ENCODE measurements around the gene PLEKHH1.

The PLEKHH1 gene

DNA sequence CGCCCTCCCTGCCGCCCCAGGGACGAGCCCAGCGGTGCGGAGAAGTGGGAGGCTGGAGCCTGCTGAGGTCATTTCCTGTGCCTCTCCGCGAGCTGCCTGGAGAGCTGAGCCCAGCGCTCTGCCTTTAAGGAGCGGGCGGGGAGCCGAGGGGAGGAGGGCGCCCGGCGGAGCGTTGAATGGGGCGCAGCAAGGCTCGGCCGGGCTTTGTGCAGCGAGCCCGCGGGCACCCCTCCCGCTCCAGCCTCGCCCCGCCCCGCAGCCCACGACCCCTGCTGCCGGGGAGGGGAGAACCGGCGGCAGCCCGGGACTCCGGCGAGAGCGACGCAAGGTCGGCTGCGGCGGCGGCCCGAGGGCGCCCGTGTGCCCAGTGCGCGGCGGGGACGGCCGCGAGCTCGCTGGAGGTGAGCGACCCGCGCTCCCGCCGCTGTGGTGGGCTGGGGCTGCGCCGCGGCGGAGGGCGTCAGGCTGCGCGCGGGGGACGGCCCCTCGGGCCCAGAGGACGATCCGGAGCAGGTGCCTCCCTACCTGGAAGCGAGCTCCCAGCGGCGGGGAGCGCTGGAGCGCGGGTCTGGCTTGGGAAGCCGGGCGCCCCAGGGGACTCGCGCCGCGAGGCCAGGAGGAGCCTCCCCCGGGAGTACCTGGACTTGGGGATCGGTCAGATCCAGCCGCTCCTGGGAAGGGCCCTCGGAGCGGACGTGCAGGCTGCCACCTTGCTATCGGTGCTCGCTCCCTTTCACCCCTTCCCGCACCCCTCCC, at the start of gene PLEKHH1:
Gene PLEKHH1 (plus strand): TSS at position 293 of the 756 bp plus-strand sequence. CDS start 8,578 bp downstream, outside the sequence.
- peak; percentile 84 for DNase-seq

- DNase-seq, result no peak
These were observed 49.4 kb upstream of the PLEKHH1 start for GRCh38 chr14:67483579-67484285.

- peak; percentile 31 for DNase-seq
These were observed 47.5 kb upstream of the PLEKHH1 start for GRCh38 chr14:67485501-67486095.

GRCh38 chr14:67486890-67487289, 46.2 kb upstream of the PLEKHH1 start:
- DNase-seq, result no peak

DNA sequence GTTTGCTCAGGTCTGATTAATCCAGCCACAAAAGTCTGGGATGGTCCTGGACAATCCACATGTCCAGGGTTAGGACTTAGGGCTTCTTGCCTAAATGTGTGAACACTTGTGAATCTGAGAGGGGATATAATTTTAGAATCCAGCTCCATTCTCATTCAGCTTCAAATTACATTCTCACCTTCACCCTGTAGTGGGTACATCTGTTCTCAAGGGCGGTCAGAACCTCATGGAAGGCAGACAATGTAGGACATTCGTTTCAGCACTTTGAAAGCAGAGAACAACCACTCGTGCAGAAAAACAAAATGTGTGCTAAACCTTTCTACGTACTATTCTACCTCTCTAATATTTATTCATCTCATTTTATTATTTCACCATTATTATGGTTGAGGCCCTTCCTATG, 45.8 kb upstream of the PLEKHH1 start:
- no peak for DNase-seq

DNA sequence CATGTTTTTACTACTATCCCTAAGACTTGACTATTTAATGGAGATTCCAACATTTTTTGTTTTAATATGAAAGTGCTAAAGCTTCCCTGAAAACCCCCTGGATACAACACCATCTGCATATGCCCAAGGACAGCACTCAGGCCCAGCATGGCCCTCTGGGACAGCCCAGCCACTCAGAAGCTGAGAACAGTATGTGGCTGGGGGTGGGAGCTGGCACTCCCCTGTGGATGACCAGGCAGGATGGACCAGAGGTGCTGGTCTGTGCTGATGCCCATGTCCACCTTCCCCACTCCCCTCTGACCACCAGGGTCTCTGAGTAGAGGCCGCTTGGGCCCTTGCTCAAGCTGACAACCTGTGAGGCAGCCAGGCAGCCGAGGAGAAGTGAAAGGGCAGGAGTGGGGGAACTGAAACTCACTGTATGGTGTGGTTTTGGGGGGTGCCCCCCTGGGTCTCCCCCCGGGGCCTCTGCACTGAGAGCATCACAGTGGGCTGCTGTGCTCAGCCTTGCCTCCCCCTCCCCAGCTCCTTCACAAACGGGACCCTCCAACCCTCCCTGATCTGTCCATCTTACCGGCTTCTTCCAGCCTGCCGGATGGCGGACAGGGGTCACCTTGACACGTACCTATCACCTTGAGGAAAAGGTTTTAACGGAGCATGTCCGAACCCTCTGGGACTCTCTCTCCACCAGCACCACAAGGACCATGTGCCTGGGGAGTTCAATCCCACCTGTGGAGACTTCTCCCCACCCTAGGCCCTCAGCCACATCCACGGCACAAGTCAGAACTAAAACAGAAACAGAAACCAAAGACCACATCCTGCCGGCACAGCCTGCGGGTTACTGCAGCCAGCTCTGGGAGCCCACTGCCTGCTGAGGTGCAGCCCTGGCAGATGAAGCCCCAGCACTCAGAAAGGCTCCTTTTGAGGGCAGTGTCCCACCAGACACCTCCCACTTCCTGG, 44.9 kb upstream of the PLEKHH1 start, which contains the start of gene TMEM229B:
Gene TMEM229B (minus strand): TSS at position 785 of the 957 bp plus-strand sequence. CDS start 14,798 bp downstream, outside the sequence.
- peak; percentile 25 for DNase-seq

- no peak for DNase-seq
These were observed 42.9 kb upstream of the PLEKHH1 start for GRCh38 chr14:67490196-67490595.

DNA sequence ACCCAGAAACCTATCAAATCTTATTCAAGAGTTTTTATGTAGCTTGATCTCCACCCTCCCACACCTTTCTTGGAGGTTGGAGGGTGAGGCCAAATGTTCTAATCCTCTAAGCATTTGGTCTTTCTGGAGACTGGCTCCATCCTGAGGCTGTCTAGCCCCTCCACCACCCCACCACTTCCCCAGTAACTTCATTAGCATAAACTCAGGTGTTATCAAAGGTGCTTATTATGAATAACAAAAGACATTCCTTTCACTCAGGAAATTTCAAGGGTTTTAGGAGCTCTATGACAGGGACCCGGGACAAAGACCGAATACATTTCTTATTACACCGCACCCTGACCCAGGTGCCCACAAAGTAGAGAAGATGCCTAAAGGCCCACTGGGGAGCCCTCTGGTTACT, 41.8 kb upstream of the PLEKHH1 start:
- no peak for DNase-seq

DNA sequence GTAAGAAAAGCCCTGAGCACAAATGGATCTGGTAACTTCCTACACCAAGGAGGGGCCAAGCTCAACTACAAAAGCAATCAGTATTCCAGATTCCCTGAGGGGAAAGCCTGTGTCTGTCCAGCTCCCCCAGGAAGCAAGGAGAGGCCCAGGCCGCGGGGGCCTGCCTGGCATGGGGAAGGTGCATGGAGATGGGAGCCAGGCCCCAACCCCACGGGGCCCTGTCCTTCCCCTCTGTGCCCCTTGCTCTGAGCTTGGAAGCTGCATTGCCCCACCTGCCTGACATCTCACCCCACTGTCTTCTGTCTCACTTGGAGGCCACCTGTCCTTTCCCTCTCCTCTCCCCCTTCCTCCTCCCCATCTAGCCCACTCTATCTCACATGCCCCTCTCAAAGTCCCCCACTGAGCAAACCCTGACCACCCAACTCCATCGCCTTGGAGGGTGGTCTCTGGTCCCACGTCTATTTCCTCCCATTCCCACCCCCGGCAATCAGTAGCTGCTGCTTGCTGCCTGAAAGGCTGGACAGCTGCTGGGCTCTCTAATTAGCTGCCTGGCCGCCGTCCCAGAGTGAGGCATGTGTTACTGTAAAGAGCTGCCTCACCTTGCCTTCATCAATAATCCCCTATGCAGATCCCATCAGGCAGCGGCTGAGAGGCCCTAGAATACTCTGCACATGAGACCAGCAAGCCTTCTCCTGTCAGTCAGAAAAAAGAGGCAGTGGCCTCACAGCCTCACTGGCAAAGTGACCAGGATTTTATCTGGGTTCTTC, 41.2 kb upstream of the PLEKHH1 start:
- DNase-seq, result no peak

- DNase-seq, result no peak
These were observed 40.6 kb upstream of the PLEKHH1 start for GRCh38 chr14:67492538-67492937.

DNA sequence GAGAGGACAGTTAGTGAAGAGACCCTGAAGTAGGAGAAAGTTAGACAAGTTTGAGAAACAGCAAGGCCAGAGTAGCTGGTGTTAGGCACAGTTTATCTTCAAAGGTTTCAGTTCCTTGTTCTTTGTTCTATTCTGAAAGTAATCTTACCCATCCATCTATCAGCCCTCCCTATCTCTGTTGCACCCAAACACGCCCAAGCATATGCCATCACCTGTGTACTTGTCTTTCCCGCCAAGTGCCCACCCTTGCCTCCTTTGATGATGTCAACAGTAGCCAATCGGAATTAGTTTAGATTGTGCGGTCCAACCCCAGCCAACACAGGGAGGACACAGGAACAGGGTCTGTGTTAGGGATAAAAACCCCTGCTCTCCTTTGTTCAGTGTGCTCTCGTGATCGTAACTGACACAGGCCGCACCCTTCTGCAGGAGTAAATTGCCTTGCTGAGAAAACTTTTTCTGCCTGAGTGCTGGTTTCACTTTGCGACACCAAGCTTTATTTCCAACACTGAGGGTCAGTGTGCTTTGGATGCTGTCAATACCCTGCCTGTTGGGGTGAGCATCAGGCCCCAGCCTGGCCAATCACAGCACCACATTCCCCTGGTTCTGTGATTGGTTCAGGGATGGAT, 39.9 kb upstream of the PLEKHH1 start:
- no peak for DNase-seq

- no peak for DNase-seq
These were observed 37.3 kb upstream of the PLEKHH1 start for GRCh38 chr14:67495827-67496226.

GRCh38 chr14:67497216-67497615, 35.9 kb upstream of the PLEKHH1 start:
- no peak for DNase-seq

- DNase-seq, result no peak
These were observed 35.4 kb upstream of the PLEKHH1 start for GRCh38 chr14:67497716-67498115.

- DNase-seq, result no peak
These were observed 32.1 kb upstream of the PLEKHH1 start for GRCh38 chr14:67500981-67501380.

GRCh38 chr14:67501670-67502069, 31.4 kb upstream of the PLEKHH1 start:
- no peak for DNase-seq

- DNase-seq, result no peak
These were observed 30.2 kb upstream of the PLEKHH1 start for GRCh38 chr14:67502867-67503266.

DNA sequence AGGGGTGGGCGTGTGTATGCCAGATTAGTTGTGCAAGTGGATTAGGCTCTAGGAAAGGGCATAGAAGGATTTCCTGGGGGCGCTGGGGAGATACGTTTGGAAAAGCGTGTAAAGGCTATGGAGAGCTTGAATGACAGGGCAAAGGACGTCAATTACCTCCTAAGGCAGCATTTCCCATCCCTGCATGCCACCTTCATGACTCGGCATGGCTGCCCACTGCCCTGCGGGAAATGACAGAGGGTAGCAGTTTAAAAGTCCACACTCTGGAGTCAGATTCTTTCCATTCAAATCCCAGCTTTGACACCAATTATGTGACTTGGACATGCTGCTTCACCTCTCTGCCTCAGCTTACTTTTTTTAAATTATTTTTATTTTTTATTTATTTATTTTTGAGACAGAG, 29.8 kb upstream of the PLEKHH1 start:
- DNase-seq, result no peak

DNA sequence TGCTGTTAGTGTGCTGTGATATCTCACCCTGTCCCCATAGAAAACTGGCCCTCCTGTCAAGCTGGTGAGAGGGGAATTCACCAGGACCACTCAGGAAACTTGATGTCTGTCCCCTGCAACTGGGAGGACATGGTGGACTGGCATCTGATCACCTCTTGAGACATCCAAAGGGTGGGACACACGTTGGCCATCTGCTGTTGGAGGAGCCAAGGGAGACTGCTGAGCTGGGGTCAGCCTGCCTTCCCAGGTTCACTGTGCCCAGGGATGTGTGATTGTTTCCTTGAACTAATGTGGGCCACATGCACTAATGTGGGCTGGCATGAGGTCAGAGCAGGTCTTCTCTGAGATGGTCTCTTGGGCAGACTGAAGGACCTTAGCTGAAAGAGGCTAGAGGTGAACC, 27.8 kb upstream of the PLEKHH1 start:
- DNase-seq, result no peak

- no peak for DNase-seq
These were observed 24.1 kb upstream of the PLEKHH1 start for GRCh38 chr14:67508956-67509355.

GRCh38 chr14:67510121-67510520, 23.0 kb upstream of the PLEKHH1 start:
- peak; percentile 61 for DNase-seq

Measured in EL (cell line).